DOHH2 (cell line): ENCODE data around the gene FCN1.

Experiments
- EZH2phosphoT487 ChIP-seq: fragments of 200-600 bp; sonication (generic); IDR thresholded peaks from 2 replicates; pipeline ENCODE4 v1.6.1; 2017; ENCODE audit warnings: borderline replicate concordance, mild to moderate bottlenecking, antibody characterized with exemption, low read length, moderate library complexity, mixed read lengths
- TF ChIP-seq, protein P1 (sequence below): fragments of 200-600 bp; sonication (generic); IDR thresholded peaks from one replicate; pipeline ENCODE4 v1.5.1; 2014; ENCODE audit warnings: antibody characterized with exemption, mild to moderate bottlenecking, low read depth, low read length; ENCODE audit not compliant: poor library complexity, severe bottlenecking

- TF ChIP-seq, protein P1, sequence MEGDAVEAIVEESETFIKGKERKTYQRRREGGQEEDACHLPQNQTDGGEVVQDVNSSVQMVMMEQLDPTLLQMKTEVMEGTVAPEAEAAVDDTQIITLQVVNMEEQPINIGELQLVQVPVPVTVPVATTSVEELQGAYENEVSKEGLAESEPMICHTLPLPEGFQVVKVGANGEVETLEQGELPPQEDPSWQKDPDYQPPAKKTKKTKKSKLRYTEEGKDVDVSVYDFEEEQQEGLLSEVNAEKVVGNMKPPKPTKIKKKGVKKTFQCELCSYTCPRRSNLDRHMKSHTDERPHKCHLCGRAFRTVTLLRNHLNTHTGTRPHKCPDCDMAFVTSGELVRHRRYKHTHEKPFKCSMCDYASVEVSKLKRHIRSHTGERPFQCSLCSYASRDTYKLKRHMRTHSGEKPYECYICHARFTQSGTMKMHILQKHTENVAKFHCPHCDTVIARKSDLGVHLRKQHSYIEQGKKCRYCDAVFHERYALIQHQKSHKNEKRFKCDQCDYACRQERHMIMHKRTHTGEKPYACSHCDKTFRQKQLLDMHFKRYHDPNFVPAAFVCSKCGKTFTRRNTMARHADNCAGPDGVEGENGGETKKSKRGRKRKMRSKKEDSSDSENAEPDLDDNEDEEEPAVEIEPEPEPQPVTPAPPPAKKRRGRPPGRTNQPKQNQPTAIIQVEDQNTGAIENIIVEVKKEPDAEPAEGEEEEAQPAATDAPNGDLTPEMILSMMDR = no peak
- no peak for TF ChIP-seq EZH2phosphoT487
Observed at GRCh38 chr9:134966697-134967546, 49.2 kb upstream of the FCN1 start.
